ENCODE results near the gene NHP2. TPM values are rescaled to one million over a fixed set of nuclear protein-coding genes. Genes with fewer than 3 reads are reported as not detected.
"Not testable (repeated sequence)": the region's sequence is repeated elsewhere in the genome, so short reads cannot be mapped to it uniquely, and the experiment has no call there.

The NHP2 gene
- total RNA-seq, 1 donor: 88.1 TPM

DNA sequence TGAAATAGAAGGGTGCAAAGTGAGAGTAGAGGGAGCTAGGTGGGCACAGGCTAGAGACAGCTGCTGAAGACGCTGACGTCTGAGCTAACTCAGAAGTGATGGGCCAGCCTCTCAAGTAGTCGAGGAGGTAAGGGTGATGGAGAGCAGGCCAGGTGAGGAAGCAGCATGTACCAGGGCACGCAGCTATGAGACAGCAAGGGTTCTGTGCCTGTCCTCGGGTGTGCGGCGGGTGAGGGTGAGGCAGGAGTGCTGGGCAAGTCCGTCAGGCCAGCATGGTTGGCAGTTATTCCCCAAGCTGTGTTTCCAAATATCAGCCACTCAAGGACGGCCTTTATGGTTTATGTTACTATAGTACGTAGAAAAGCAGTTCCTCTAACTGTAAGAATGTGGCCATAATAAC is 16.7 kb downstream of the NHP2 start:
- no peak overlapping the region for H3K4me3 ChIP-seq (ENCODE audit: low read depth, low read length)
- TF ChIP-seq CTCF (IDR thresholded peaks at IDR 0.05; ENCODE audit: insufficient read depth, low read depth, low read length): no peak
- no peak for DNase-seq (ENCODE audit: low read depth)

DNA sequence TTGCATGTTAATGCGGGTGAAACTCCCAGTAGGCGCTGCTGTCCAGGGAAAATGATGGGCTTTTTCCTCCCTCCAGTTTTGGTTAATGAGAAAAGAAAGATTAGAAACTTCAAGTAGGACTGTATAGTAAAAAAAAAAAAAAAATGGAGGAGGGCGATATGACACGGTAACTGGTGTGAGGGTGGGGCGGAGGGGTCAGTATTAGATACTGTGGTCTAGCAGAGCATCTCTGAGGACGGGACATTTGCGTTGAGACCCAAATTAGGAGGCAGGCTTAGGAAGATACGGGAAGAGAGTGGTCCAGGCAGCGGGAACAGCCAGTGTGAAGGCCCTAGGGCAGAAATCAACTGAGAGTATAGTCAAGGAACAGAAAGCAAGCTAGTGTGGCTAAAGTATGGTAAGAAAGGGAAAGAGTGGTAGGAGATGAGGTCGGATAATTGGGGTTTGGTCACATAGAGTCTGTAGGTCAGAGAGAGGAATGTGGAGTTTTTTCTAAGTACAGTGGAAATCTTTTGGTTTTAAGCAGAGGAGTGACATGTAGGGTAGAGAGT is 22.2 kb downstream of the NHP2 start:
- no peak for DNase-seq (ENCODE audit: low read depth)
- no peak for TF ChIP-seq CTCF (IDR thresholded peaks at IDR 0.05; ENCODE audit: insufficient read depth, low read depth, low read length)
- peak overlapping the region; percentile 87 for H3K4me3 ChIP-seq (ENCODE audit: low read depth, low read length)

DNA sequence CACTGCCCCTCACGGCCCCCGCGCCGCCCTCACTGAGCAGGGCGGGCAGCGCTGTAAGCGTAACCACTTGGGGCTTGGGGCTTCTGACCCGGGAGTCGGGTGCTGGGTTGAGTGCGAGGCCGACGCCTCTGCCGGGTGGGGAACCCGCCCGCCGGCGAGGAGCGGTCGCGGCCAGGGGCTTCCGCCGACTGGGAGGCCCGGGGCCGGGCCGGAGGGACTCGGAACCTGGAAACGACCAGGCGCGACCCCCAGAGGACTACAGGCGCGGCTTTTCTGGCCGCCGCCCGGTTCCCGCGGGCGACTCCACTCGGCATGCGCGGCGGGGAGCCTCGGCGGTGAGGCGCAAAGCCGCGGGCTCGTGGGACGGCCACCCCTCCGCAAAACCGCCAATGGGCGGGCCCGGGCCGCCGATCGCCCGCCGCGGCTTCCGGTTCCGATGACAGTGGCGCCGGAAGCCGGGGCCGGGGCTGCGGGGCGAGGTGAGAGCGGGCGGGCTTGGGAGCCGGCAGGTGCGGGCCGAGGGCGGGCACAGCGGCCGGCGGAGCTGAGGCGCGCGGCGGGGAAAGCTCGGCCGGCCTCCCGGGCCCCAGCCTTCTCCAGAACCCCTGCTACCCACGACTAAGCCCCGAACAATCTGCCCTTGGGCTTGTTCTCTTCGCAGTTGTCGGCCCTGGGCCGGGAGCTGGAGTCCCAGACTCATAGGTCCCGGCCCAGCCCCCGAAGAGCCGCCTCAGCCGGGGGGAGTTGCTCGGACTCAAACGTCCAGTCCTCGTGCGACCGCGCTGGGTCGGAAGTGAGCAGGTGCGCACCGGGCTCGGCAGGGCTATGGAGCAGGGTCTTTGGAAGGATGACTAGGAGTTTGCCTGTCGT is 22.9 kb downstream of the NHP2 start, which contains the start of gene RMND5B:
Gene RMND5B (plus strand): TSS at position 439 of the 870 bp plus-strand sequence. CDS start 7,106 bp downstream, outside the sequence.
- DNase-seq (ENCODE audit: low read depth): peak; percentile 81
- TF ChIP-seq CTCF (IDR thresholded peaks at IDR 0.05; ENCODE audit: insufficient read depth, low read depth, low read length): no peak
- peak within 1 kb of the TSS; percentile 87 for H3K4me3 ChIP-seq (ENCODE audit: low read depth, low read length)

DNA sequence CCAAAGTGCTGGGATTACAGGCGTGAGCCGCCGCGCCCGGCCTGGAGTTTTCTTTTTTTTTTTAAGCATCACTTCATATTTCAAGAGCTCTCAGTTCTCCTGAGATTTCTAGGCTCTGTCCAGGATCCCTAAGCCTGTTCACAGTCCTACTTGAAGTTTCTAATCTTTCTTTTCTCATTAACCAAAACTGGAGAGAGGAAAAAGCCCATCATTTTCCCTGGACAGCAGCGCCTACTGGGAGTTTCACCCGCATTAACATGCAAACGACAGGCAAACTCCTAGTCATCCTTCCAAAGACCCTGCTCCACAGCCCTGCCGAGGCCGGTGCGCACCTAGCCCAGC is 23.5 kb downstream of the NHP2 start:
- peak overlapping the region; percentile 87 for H3K4me3 ChIP-seq (ENCODE audit: low read depth, low read length)
- DNase-seq (ENCODE audit: low read depth): peak; percentile 55

GRCh38 chr5:178129296-178129695 is 24.4 kb downstream of the NHP2 start:
- TF ChIP-seq CTCF (IDR thresholded peaks at IDR 0.05; ENCODE audit: insufficient read depth, low read depth, low read length): no peak
- no peak for DNase-seq (ENCODE audit: low read depth)
- no peak overlapping the region for H3K4me3 ChIP-seq (ENCODE audit: low read depth, low read length)

- not testable (repeated sequence) for H3K4me3 ChIP-seq (ENCODE audit: low read depth, low read length); DNase-seq (ENCODE audit: low read depth)
Observed at GRCh38 chr5:178127300-178128009, 26.2 kb downstream of the NHP2 start.

DNA sequence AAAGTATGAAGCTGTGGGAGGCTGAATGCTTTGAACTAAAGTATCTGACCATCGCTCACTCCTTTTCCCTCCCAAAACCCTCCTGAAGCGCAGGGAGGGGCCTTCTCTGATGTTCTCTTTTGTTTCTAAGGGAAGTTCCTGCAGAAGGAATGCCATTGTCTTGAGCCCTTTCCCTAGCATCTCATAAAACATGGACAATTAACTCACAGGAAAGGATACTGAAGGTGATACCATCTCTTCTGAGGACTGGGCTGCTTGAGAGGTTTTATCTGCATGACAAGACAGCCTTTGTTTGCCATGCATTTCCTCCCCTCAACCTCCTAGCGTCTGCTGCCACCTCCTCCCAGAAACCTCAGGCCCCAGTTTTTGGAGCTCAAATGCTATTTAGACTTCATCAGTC is 27.1 kb downstream of the NHP2 start:
- no peak for DNase-seq (ENCODE audit: low read depth)
- TF ChIP-seq CTCF (IDR thresholded peaks at IDR 0.05; ENCODE audit: insufficient read depth, low read depth, low read length): no peak
- no peak overlapping the region for H3K4me3 ChIP-seq (ENCODE audit: low read depth, low read length)
